Measurements from ENCODE around the gene CACNA2D4. TPM values are rescaled to one million over a fixed set of nuclear protein-coding genes. Genes with fewer than 3 reads are reported as not detected.

CACNA2D4 gene
- polyA plus RNA-seq, 1 donor from 2014 or later: 2.0 TPM

- Mint-ChIP-seq H3K27ac (peak overlapping the region in 1 of 3 donors; percentile 60), H3K9me3 (no peaks in the 10 kb centered on the region), H3K36me3 (peaks cover 2% of the 10 kb centered on the region), H3K4me3 (no peak overlapping the region), H3K4me1 (peaks cover 42 to 57% (median 57%) of the 10 kb centered on the region in 3 donors), H3K27me3 (no peaks in the 10 kb centered on the region)
Measured at GRCh38 chr12:1927751-1928351, 9.4 kb upstream of the CACNA2D4 start.

- peak overlapping the region; percentile 8 to 73 (median 60) for H3K27ac Mint-ChIP-seq
- H3K4me1 Mint-ChIP-seq: peaks cover 36 to 52% (median 52%) of the 10 kb centered on the region in 3 donors
- peaks cover 2% of the 10 kb centered on the region for H3K36me3 Mint-ChIP-seq
- H3K4me3 Mint-ChIP-seq: no peak overlapping the region
- H3K9me3 Mint-ChIP-seq: no peaks in the 10 kb centered on the region
- no peaks in the 10 kb centered on the region for H3K27me3 Mint-ChIP-seq
Measured at GRCh38 chr12:1927051-1927680, 8.7 kb upstream of the CACNA2D4 start.

- Mint-ChIP-seq H3K9me3 (no peaks in the 10 kb centered on the region), H3K27me3 (no peaks in the 10 kb centered on the region), H3K4me1 (peaks cover 31 to 50% (median 45%) of the 10 kb centered on the region in 3 donors), H3K36me3 (peaks cover 2% of the 10 kb centered on the region), H3K27ac (peak overlapping the region in 1 of 3 donors; percentile 8), H3K4me3 (peak overlapping the region in 1 of 4 donors; percentile 22)
Measured at GRCh38 chr12:1926251-1926657, 7.8 kb upstream of the CACNA2D4 start.

- Mint-ChIP-seq H3K36me3 (peaks cover 2% of the 10 kb centered on the region), H3K27ac (peak overlapping the region in 1 of 3 donors; percentile 8), H3K4me3 (peak overlapping the region in 3 of 4 donors; percentile 15 to 78 (median 41)), H3K27me3 (no peaks in the 10 kb centered on the region), H3K4me1 (peaks cover 36 to 53% (median 47%) of the 10 kb centered on the region in 3 donors), H3K9me3 (no peaks in the 10 kb centered on the region)
Measured at GRCh38 chr12:1925684-1926006, 7.2 kb upstream of the CACNA2D4 start.

GRCh38 chr12:1924996-1925683 lies 6.7 kb upstream of the CACNA2D4 start:
- Mint-ChIP-seq H3K4me3 (peak overlapping the region; percentile 78 to 88 (median 82)), H3K27me3 (no peaks in the 10 kb centered on the region), H3K4me1 (peaks cover 36 to 54% (median 48%) of the 10 kb centered on the region in 3 donors), H3K27ac (peak overlapping the region; percentile 94 to 99 (median 97)), H3K9me3 (no peaks in the 10 kb centered on the region), H3K36me3 (peaks cover 2% of the 10 kb centered on the region)

- H3K9me3 Mint-ChIP-seq: no peaks in the 10 kb centered on the region
- H3K4me3 Mint-ChIP-seq: peak overlapping the region in 3 of 4 donors; percentile 21 to 83 (median 67)
- H3K4me1 Mint-ChIP-seq: peaks cover 30 to 51% (median 43%) of the 10 kb centered on the region in 3 donors
- H3K27me3 Mint-ChIP-seq: no peaks in the 10 kb centered on the region
- peaks cover 2% of the 10 kb centered on the region for H3K36me3 Mint-ChIP-seq
- peak overlapping the region; percentile 75 to 99 (median 87) for H3K27ac Mint-ChIP-seq
Measured at GRCh38 chr12:1922985-1923384, 4.5 kb upstream of the CACNA2D4 start.

- no peaks in the 10 kb centered on the region for H3K9me3 Mint-ChIP-seq
- H3K36me3 Mint-ChIP-seq: peaks cover 2% of the 10 kb centered on the region
- H3K4me1 Mint-ChIP-seq: peaks cover 37 to 57% (median 49%) of the 10 kb centered on the region in 3 donors
- H3K27ac Mint-ChIP-seq: peak overlapping the region in 1 of 3 donors; percentile 55
- H3K27me3 Mint-ChIP-seq: no peaks in the 10 kb centered on the region
- H3K4me3 Mint-ChIP-seq: peak overlapping the region in 2 of 4 donors; percentile 67 to 83
Measured at GRCh38 chr12:1922075-1922709, 3.7 kb upstream of the CACNA2D4 start.

GRCh38 chr12:1920971-1921370 lies 2.5 kb upstream of the CACNA2D4 start:
- Mint-ChIP-seq H3K27ac (peak overlapping the region in 2 of 3 donors; percentile 53 to 81), H3K4me3 (peak overlapping the region in 3 of 4 donors; percentile 44 to 87 (median 65)), H3K36me3 (peaks cover 2% of the 10 kb centered on the region), H3K27me3 (peaks cover 7% of the 10 kb centered on the region), H3K9me3 (peaks cover 0 to 2% (median 0%) of the 10 kb centered on the region in 3 donors), H3K4me1 (peaks cover 38 to 53% (median 44%) of the 10 kb centered on the region in 3 donors)

GRCh38 chr12:1920436-1920835 lies 2.0 kb upstream of the CACNA2D4 start:
- peaks cover 7% of the 10 kb centered on the region for H3K27me3 Mint-ChIP-seq
- H3K4me1 Mint-ChIP-seq: peaks cover 38 to 50% (median 47%) of the 10 kb centered on the region in 3 donors
- H3K27ac Mint-ChIP-seq: peak overlapping the region in 2 of 3 donors; percentile 53 to 90
- H3K36me3 Mint-ChIP-seq: peaks cover 2% of the 10 kb centered on the region
- H3K9me3 Mint-ChIP-seq: peaks cover 0 to 2% (median 0%) of the 10 kb centered on the region in 3 donors
- H3K4me3 Mint-ChIP-seq: peak overlapping the region in 2 of 4 donors; percentile 65 to 87

GRCh38 chr12:1919763-1920162 lies 1.3 kb upstream of the CACNA2D4 start:
- Mint-ChIP-seq H3K27ac (no peak overlapping the region), H3K36me3 (peaks cover under 1% of the 10 kb centered on the region), H3K4me1 (peaks cover 33 to 44% (median 41%) of the 10 kb centered on the region in 3 donors), H3K9me3 (peaks cover 0 to 2% (median 0%) of the 10 kb centered on the region in 3 donors), H3K4me3 (peak overlapping the region in 3 of 4 donors; percentile 25 to 96 (median 87)), H3K27me3 (peaks cover 7% of the 10 kb centered on the region)

- Mint-ChIP-seq H3K4me1 (peaks cover 28 to 40% (median 38%) of the 10 kb centered on the region in 3 donors), H3K36me3 (no peaks in the 10 kb centered on the region), H3K9me3 (peaks cover 0 to 2% (median 0%) of the 10 kb centered on the region in 3 donors), H3K27me3 (peaks cover 7% of the 10 kb centered on the region), H3K27ac (peak overlapping the region in 2 of 3 donors; percentile 29 to 97), H3K4me3 (peak overlapping the region; percentile 33 to 96 (median 87))
Measured at GRCh38 chr12:1919284-1919683, 832 bp upstream of the CACNA2D4 start.

- Mint-ChIP-seq H3K4me3 (peak overlapping the region; percentile 33 to 96 (median 87)), H3K27ac (peak overlapping the region in 2 of 3 donors; percentile 29 to 97), H3K27me3 (peaks cover 7% of the 10 kb centered on the region), H3K4me1 (peaks cover 26 to 39% (median 36%) of the 10 kb centered on the region in 3 donors), H3K36me3 (no peaks in the 10 kb centered on the region), H3K9me3 (peaks cover 0 to 2% (median 0%) of the 10 kb centered on the region in 3 donors)
Measured at GRCh38 chr12:1918884-1919236, 408 bp upstream of the CACNA2D4 start.

GRCh38 chr12:1917172-1918070 lies 1.0 kb downstream of the CACNA2D4 start:
- Mint-ChIP-seq H3K4me3 (peak overlapping the region; percentile 87 to 97 (median 96)), H3K36me3 (no peaks in the 10 kb centered on the region), H3K27ac (peak overlapping the region; percentile 93 to 97 (median 95)), H3K27me3 (peaks cover 7% of the 10 kb centered on the region), H3K9me3 (peaks cover 0 to 4% (median 0%) of the 10 kb centered on the region in 3 donors), H3K4me1 (peaks cover 16 to 27% (median 24%) of the 10 kb centered on the region in 3 donors)
